Cardiac fibroblast (primary cell): ENCODE measurements around the gene FAR2.

Source experiments
- DNase-seq, 2 donors: peaks; one replicate each; pipeline versions ENCODE4 v3.0.0 to v3.0.0-alpha.2; 2010; ENCODE audit warnings: low read depth in 2 of 2
- H3K4me3 ChIP-seq, 2 donors: replicated peaks in 1 of 2; 1 replicate in 1 of 2; 2 replicates in 1 of 2; pipeline ENCODE4 v1.5.1; 2011; ENCODE audit warnings: low read depth in 2 of 2, low read length in 2 of 2, mild to moderate bottlenecking in 2 of 2, moderate library complexity in 1 of 2
- TF ChIP-seq, protein P1 (sequence below): IDR thresholded peaks from one replicate; pipeline ENCODE4 v1.5.1; 2011; ENCODE audit warnings: low read depth, mild to moderate bottlenecking, low read length, inconsistent platforms

The FAR2 gene

DNA sequence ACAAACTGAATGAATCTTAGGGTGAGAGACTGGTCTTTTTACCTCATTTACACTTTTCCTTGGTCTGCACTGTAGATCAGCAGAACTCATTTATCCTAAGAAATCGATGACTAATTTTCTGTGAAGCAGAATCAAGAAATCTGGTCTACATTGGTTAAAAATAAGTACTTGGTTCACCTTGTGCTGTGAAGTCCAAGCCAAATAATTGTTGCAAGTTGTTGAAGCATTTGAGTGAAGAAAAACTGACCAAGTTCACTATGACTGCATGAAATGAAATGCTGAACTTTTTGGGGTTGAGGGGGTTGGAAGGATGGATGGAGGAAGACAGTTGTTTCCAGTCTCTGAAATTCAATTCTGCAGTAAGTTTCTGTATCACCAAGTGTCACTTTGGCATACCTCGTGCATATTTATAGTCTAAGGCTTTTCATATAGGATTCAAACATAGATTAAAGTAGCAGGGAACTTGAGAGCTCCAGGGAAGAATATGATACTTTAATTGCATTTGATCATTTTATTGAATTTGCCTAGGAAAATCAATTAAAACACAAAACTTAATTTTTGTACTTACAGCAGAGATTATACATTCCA lies 75.0 kb downstream of the FAR2 start:
- TF ChIP-seq, protein P1, sequence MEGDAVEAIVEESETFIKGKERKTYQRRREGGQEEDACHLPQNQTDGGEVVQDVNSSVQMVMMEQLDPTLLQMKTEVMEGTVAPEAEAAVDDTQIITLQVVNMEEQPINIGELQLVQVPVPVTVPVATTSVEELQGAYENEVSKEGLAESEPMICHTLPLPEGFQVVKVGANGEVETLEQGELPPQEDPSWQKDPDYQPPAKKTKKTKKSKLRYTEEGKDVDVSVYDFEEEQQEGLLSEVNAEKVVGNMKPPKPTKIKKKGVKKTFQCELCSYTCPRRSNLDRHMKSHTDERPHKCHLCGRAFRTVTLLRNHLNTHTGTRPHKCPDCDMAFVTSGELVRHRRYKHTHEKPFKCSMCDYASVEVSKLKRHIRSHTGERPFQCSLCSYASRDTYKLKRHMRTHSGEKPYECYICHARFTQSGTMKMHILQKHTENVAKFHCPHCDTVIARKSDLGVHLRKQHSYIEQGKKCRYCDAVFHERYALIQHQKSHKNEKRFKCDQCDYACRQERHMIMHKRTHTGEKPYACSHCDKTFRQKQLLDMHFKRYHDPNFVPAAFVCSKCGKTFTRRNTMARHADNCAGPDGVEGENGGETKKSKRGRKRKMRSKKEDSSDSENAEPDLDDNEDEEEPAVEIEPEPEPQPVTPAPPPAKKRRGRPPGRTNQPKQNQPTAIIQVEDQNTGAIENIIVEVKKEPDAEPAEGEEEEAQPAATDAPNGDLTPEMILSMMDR, result no peak
- no peak overlapping the region for H3K4me3 ChIP-seq
- DNase-seq, result no peak

DNA sequence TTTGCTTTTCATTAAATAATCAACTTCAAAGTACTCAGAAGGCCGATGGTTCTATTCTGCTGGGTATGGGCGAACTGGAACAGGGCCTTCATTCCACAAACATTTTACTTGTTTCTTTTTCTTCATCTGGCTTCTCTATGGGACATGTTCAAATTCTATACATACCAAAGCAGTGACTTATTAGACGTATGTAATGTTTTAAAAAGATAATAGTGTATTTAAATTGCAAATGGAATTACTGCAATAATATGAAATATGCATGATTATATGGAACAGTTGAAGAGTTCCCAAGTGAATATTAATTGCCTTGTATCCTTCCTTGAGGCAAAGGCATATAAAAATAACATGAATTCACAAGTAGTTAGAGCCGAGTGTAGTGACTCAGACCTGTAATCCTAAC lies 75.5 kb downstream of the FAR2 start:
- peak in 1 of 2 donors; percentile 45 for DNase-seq
- TF ChIP-seq, protein P1, result no peak
- no peak overlapping the region for H3K4me3 ChIP-seq

DNA sequence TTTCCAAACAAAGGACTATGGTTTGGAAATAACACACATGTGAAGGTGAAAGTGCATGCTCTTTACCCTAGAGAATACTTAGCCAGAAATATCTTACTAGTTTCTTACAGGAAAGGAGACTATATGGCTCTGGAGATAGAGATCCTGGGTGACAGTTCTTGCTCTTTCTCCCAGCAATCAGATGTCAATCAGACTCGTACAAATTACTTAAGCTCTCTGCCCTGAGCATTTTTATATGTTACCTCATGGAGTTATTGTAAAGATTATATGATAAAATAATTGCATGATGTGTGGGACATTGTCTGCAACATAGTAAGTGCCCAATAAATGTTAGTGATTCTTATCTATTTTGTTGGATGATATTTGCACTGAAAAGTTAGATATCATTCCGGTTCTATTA lies 76.8 kb downstream of the FAR2 start:
- DNase-seq, result no peak
- no peak overlapping the region for H3K4me3 ChIP-seq
- TF ChIP-seq, protein P1, result no peak

DNA sequence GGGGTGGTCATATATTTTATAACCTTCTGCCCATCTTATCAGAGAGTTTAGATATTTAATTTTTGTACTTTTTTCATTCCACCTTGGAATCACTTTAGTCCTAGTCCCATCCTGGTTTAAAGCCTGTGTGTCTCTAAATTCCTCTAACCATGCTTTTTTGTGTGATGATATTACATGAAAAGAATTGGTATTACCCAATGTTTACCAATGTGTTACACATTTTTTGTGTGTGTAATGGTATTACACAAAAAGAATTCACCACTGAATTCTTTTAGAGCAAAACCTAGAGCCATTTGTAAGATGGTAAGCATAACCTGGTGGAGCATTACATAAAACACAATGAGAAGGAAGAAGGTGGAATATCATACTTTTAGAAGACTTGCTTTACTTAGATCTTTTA lies 77.5 kb downstream of the FAR2 start:
- DNase-seq, result peak in 1 of 2 donors; percentile 63
- H3K4me3 ChIP-seq, result no peak overlapping the region
- TF ChIP-seq, protein P1, result no peak

DNA sequence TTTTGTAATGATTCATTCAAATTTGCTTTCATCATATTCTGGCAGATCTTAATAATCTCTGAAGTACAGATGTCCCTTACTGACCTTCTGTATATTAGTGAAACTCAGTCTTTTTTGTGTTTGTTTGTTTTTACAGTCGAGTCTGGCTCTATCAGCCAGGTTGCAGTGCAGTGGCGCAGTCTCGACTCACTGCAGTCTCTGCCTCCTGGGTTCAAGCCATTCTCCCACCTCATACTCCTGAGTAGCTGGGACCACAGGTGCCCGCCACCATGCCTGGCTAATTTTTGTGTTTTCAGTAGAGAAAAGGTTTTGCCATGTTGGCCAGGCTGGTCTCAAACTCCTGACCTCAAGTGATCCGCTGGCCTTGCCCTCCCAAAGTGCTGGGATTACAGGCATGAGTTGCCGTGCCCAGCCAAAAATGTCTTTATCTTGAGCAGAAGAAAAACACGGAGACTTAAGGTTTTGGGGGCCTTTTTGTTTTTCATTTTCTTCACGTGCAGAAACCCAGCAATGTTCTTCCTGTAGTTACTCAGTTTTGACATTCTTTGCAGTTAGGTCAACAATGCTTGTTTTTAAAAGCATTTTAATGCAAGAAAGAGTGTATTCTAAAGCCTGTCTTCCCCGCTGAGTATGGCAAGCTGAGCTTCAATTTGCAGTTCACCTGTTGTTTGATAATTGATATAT lies 79.5 kb downstream of the FAR2 start:
- TF ChIP-seq, protein P1, result no peak
- DNase-seq, result no peak
- no peak overlapping the region for H3K4me3 ChIP-seq

DNA sequence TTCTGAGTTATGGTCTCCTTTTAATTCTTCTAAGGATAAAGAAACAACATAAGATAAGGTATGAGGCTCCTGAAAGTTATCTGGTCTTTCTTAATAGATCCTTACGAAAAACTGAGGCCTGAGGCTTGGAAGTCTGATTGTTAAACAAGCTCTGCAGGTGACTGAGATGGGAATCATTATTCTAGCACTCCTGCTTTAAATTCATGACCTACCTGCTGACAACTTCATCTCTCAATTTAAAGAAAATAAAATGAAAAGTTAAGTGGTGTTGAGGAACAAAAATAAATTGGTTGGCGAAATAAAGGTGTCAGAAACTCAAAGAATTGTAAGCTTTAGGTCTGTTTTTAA lies 80.1 kb downstream of the FAR2 start:
- no peak overlapping the region for H3K4me3 ChIP-seq
- TF ChIP-seq, protein P1, result no peak
- DNase-seq, result no peak
